ENCODE results near the gene GREB1L.
"Not testable (repeated sequence)": the region's sequence is repeated elsewhere in the genome, so short reads cannot be mapped to it uniquely, and the experiment has no call there.

The GREB1L gene

DNA sequence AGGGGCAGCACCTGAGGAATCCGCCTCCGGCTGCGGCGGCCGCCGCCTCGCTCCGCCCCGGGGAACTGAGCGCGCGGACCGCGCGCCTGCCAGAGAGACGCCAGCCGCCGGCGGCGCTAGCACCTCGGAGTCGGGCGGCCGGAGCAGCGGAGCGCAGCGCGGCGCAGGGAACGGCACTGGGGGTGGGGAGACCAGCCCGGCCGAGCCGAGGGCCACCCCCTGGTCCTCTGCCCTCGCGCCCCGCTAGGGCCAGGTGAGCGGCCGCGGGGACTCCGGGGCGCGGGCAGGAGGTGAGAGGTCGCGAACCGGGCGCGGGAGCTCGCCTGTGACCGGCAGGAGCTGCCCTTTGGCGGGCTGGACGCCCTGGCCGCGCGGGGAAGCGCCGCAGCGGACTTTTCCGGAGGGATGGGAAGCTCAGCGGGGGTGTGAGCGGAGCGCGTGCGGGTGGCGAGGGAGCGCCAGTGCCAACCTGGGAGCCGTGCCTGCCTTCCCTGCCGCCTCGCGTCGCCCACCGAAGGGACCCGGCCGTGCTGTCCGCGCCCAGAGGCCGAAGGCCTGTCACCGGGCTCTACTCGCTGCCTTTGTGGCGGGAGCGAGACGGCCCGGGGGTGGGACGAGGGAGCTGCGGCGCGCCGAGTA lies at the start of gene GREB1L:
GREB1L (plus strand) TSS at position 92 of the 639 bp plus-strand sequence. CDS start 141,287 bp downstream, outside the sequence.
- DNase-seq, result no peak

DNA sequence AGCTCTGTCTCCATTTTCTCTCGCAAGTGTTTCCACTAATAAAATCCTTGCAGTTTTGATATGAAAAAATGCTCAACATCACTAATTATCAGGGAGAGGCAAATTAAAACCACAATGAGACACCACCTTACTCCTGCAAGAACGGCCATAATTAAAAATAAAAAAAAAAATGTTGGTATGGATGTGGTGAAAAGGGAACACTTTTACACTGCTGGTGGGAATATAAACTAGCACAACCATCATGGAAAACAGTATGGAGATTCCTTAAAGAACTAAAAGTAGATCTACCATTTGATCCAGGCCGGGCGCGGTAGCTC lies 49.8 kb upstream of the GREB1L start:
- DNase-seq, result no peak

DNA sequence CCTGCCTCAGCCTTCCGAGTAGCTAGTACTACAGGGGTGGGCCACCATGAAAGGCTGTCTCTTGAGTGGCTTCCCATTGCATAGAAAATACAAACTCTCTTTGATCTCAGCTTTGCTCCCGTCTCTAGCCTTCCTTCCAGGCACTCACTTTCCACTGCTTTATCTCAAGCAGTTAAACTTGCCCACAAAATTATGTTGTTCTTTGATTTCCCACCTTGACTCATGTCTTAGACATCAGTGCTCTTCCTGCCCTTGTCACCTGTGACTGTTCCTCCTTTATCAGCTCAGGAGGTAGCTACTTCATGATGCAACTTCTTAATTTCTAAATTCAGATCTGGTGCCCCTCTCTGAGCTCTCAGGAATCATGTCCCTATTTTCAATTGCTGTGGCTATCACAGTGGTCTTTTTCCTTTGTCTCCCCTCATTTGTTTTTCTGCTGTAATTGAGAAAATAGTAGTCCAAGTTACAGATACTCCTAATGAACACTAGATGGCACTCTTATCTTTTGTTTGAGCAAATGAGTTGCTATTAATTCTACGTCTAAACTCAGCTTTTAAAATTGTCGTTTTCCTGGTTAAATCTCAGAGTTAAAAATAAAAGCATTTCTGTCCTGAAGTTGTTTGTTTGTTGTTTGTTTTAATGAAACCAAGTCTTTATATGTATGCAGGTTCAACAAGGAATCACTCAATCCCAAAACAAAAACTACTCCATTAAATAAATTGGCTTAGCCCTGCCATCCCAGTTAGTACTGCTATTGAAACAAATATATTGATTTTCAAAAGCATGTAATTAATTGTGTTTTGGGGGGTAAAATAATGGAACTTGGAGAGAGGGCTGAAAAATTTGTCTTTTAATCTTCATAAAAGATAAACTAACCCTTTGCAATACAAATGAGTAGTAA lies 46.9 kb upstream of the GREB1L start:
- DNase-seq, result no peak

DNA sequence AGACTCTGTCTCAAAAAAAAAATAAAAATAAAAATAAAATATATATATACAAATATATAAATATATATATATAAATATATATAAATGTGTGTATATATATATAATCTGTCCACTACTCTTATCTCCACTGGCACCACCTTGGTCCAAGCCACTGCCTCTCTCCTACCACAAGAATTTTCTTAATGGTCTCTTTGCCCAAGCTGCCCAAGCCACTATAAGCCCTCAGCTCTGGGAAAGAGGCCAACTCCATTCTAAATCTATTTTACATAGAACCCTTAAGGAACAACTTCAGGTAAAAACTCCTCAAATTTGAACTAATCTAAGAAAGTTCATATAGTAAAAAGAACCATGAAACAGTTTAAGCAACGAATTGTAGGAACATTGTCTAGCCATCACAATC lies 45.6 kb upstream of the GREB1L start:
- no peak for DNase-seq

DNA sequence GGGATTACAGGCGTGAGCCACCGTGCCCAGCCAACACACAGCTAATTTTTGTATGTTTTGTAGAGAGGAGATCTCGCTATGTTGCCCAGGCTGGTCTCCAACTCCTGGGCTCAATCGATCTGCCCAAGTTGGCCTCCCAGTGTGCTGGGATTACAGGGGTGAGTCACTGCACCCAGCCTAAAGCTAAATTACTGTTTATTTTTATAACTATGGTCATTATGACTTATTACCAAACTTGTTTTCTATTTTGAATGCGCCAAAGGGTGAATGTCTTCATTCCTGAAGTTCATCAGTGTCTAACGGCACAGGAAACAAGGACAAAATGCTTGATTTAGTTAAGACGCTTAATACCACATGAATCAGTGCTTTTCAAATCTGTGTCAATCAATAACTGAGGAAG lies 38.9 kb upstream of the GREB1L start:
- no peak for DNase-seq

DNA sequence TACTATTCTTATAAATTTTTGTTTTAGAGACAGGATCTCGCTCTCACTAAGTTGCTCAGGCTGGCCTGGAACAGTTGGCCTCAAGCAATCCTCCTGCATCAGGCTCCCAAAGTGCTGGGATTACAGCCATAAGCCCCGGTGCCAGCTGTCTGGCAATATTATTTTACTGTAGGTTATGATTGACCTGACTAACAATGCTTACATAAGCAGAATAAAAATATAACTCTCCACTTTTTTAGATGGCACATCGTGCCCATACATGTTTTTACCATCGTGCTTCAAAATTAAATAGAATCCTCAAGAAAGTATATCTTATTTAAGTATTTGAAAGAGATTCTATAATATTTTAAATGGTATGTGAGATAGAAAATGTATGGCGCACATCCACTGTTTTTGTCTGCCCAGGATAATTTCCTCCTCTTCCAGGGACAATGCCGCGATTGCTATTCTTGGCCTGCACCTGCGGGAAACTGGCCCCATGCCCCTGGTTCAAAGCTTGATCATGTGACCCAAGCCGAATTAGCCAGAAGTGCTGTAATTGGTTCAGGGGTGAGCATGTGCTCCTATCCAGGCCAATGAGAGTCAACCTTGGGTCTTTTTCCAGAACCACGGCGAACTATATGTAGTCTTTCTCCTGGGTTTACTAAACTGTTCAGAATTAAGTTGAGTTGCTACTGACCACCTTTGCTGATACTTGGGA lies 38.3 kb upstream of the GREB1L start:
- DNase-seq, result no peak

DNA sequence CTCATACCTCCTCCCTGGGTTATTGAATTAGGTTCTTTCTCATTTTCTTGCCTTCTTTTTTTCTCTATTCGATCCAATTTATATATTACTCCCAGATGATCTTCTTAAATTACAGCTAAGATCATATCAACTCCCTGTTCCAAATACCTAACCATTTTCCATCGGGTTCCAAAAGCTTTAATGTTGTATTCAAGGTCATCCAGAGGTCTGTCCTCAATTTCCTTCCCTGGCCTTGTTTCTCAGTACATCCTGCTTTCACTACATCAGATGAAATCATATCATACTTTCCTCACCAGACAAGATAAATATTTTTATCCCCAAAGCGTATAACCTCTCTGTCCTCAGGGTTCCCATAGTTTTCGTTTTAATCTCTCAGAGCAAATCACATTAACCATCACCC lies 36.3 kb upstream of the GREB1L start:
- no peak for DNase-seq

DNA sequence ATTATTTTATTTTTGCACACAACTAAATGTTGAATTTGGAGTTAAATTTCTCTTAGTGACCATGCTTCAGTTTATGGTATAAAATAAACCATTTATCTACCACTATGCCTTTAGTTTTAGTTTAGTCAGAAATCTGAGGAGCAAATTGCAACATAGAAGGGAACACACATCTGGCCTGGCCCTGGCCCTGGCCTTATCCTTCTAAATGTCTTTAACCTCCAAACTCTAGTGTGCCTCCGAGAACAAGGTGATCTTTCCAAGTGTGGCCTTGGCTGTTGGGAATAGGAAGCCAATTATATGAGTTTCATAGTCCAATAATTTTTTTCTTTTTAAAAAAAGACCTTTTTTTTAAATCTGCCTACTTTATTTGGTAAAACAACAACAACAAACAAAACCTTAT lies 31.8 kb upstream of the GREB1L start:
- DNase-seq, result no peak

DNA sequence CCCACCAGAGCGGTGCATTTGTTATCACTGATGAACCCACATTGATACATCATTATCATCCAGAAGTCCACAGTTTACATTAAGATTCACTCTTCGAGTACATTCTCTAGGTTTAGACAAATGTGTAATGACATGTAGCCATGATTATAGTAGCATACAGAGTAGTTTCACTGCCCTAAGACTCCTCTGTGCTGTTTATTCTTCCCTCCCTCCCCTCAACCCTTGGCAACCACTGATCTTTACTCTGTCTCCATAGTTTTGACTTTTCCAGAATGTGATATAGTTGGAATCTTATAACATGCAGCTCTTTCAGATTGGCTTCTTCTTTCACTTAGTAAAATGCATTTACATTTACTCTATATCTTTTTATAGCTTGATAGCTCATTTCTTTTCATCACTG lies 31.2 kb upstream of the GREB1L start:
- no peak for DNase-seq

DNA sequence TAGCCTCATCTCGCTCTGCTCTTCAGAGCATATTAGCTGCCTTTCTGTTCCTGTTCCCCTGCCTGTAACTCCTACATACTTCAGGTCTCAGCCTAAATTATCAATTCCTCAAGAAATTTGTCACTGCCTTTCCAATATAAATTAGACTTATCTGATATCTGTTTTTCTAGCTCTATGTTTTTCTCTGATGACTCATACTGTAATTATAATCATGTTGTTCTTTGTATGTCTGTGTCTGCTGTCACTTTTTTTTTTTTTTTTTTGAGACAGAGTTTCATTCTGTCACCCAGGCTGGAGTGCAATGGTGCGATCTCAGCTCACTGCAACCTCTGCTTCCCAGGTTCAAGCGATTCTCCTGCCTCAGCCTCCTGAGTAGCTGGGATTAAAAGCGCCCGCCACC lies 27.6 kb upstream of the GREB1L start:
- DNase-seq, result not testable (repeated sequence)

DNA sequence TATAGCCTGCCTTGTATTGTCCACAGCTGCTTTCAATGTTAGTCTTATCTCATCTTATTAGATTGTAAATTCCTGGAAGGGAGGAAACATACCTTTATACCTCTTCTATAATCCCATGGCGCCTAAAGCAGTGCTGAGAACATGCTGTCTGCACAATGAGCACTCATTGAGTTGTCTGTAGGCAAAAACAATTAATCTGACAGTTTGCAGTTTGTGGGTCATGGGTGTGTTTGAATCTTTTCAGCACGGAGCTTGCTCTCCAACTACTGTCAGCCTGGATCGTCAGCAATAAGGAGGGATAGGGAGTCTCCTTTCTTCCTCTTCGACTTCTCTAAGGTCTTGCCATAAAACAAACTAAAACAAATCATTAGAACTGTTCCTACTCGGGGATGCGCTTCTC lies 26.5 kb upstream of the GREB1L start:
- DNase-seq, result no peak

DNA sequence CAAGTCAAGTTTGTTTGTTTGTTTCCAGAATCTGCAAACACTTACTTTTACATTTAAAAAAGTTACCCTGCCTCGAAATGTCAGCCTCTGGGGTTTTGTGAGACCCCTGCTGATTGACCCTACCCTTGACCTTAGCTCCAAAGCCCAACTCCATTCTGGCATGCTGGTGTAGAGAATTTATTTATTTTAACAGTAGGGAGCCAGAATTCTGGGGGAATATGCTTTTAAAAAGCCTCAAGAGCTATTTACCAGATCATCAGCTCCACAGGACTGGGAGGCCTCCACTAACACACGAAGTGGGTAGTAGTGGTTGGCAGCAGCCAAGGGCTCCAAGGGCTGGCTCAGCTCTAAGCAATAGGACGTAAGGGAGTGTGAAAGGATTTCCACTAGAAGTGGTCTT lies 23.2 kb upstream of the GREB1L start:
- no peak for DNase-seq

DNA sequence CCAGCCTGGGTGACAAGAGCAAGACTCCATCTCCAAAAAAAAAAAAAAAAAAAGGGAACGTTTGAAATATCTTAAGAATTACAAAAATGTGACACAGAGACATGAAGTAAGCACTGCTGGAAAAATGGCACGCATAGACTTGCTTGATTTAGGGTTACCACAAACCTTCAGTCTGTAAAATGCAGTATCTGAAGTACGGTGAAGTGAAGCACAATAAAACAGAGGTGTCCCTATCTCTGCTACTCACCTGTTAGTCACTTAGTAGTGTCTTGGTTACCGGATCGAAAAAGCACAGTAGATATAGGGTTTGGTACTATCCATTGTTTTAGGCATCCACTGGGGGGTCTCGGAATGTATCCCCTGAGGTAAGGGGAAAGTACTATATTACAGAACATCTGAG lies 11.6 kb upstream of the GREB1L start:
- no peak for DNase-seq

DNA sequence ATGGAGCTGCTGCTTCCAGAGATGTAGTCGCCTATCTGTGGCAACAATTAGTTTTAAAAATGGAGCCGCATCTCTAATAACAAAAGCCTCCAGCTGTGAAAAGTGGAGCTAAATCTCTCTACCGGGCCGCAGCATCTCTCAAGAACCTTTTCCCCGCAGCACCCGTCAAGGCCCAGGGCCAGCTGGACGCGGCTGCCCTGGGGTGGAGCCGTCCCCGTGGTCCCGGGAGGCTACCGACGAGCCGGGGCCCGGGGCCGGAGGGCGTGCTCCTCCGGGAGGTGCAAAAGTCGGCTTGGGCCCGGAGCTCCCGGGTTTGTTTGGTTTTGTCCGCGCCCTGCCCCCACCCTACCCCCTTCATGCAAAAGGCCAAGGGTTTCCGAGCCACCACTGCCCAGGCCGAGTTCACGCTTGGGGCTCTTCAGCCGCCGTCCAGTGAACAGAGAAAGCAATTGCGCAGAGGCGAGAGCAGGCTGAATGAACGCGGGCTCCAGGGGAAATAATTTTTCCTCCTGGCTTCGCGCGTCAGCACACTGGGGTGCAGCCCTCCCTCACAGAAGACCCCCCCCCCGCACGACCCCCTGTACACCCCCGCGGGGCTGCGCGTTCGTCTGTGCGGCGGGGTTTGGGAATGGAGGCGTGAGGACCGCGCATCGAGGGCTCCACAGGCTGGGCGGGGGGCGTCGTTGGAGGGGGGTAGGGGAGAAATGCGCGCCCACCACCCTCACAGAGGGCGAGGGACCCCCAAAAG lies 557 bp upstream of the GREB1L start:
- no peak for DNase-seq

DNA sequence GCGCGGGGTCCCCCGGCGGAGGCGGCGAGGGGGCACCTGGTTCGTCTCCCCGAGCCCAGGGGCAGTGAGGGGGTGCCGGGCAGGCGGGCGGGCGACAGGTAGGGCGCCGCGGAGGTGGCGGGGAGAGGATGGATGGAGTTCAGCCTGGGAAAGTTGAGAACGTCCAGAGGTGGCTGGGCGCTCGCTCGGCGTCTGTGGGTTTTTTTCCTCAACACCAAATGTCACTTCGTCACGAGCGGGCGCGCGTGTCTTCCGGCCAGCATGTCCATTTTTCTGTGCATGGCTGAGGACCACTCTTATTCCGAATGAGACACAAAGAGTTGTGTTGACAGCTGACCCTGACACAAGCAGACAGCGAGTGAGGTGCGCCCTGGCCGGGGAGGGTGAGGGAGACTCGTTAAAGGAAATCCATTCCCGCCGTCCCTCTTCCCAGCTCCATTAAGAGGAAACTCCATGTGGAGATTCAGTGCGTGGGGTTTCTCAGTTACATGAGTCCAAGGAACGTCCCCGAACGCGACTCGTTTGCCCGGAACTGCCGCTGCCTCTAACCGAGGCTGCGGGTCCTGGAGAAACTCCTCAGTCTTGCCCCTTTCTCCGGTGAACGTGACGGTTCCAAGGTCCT lies 859 bp downstream of the GREB1L start:
- DNase-seq, result no peak

DNA sequence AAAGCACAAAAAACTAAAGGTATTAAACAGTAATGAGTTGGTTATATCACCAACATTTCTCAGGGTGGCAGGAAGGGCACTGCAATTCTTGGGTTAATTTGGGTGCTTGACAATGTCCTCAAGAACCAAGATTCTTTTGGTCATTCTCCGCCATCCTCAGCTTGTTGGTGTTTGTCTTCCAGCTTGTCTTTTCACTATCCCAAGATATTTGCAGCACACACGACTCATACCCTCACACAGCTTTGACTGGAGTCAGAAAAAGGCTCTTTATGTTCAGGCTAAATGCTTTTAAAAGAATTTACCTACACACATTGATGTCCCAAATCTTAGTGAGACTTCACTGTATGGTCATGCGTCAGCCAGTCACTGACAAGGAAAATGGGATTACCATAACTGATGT lies 12.5 kb downstream of the GREB1L start:
- no peak for DNase-seq

DNA sequence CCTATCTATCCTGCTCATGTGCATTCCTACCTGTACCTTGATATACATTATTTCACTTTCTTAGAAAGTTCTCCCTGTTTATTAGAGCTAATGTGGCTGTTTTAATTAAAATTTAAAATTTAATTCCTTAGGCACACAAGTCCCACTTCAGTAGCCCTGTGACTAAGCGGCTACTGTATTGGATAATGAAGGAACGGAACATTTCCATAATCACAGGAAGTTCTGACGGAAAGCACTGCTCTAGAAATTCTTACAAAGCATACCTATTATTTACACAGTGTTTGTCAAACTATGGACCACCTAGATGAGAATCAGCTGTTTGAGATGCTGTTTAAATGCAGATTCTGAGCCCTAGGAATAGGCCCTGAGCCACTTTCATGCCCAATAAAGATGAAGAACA lies 13.2 kb downstream of the GREB1L start:
- DNase-seq, result no peak

DNA sequence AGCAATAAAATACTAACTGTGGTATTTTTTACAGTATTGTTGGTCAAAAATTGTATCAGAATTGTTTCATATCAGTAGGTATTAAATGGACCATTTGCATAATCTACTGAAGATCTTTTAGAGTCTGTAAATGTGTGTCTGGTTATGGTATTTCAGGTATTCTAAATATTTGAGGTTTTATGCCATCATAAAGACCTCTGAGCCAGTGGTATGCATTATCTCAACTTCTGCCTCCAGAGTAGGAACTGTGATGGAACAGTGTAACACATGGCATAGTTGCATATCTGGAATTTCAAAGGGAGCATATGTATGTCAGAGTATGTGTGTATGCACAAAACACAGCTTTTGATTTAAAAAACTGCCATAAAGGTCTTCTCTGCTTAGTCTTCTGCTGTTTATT lies 15.4 kb downstream of the GREB1L start:
- DNase-seq, result no peak

DNA sequence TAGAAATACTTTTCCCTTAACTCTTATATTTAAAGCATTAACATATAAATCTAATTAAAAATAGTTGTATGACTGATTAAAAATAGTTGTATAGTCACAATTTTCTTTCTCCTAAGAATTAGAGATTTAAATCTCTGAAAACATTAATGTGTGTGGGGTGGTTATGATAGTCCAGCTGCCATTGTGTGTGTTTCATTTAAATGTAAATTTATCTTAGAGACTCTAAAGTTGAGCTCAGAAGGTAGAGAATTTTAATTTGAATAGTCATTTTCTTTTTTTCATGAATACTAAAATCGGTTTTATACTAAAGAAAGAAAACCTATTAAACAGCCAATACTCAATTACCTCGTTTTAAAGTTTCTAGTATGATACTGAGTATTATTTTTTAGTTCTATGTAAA lies 18.6 kb downstream of the GREB1L start:
- DNase-seq, result no peak

DNA sequence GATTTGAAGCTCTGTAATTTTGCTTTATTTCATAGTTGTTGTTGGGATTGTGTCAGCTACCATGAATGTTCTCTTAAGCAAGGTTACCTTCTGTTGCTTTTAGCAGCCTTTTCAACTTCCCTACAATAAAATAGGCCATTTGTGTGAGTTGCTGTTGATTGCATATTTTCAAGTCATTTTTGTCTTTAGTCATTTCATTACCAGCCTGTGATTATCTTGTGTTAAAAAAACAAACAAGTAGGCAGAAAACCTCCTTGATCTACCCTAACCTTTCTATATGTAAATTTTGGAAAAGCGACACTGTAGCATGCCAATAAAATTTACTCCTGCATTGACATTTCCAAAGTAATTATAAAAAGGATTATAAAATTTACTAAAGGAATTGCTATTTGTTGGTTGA lies 19.3 kb downstream of the GREB1L start:
- no peak for DNase-seq

DNA sequence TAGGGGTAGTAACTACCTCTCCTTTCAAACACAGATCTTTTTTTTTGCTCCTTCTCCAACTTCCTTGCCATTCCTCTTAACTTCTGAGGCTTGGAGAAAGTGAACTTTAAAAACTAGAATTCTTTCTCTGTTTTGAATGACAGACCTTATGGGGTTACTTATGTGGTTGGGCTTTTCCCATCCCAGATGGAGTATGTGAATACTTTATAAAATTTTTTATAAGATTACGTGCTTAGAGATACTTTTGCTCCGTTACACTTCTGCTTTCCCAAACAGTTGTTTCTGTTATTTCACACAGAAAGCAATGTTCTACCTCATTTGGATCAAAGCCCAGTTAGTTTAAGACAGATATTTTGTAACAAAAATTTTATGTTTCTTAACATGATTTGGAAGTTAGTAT lies 20.2 kb downstream of the GREB1L start:
- DNase-seq, result no peak

DNA sequence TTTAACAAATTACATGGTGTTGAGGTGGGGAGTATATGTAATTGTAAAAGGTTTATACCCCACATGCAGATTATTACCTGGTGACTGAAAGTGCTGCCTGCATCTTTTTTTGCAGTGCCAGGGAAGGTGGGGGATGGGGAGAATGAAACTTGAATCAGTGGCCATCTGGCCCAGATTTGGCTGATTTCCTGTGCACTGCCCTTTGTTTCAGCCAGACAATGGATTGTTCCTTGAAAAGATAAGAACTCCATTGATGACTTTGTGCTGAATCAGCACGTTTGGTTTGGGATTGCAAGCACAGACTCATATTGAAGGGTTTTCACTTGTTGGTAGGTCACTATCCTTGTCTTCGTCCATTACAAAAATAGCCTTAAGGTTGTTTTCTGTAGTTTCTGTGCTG lies 20.9 kb downstream of the GREB1L start:
- no peak for DNase-seq

DNA sequence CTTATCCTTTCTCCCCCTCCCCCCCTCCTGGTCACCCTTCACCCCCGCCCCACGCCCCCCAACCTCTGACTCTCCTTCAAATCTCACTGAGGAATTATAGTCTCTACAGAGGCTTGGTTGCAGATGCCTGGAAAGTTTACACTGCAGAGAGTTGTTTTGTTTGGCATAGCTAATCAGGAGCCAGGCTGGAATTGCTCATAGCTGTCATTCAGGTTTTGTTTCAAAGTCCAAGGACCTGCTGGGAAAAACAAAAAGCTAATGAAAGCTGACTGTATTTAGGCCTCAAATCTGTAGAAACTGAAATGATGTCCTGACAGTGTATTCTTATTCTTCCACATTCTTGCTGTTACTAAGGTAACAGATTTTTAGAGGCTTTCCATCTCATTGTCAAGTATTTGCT lies 22.6 kb downstream of the GREB1L start:
- DNase-seq, result no peak
